SJCRH30 (cell line): Measurements from ENCODE around the gene GLIS1. TPM values are rescaled to one million over a fixed set of nuclear protein-coding genes. Genes with fewer than 3 reads are reported as not detected.

Experiments
- DNase-seq, 2 experiments: peaks; one replicate each; pipeline ENCODE4 v3.0.0-alpha.2; 2015 to 2020
- H3K27ac ChIP-seq: fragments of 250-450 bp; sonication (Bioruptor Pico); 2 replicates; pipeline ENCODE4 v1.5.1; 2020; ENCODE audit warnings: mild to moderate bottlenecking, moderate library complexity
- H3K27me3 ChIP-seq: fragments of 250-450 bp; sonication (Bioruptor Pico); 2 replicates; pipeline ENCODE4 v1.5.1; 2020; ENCODE audit warnings: mild to moderate bottlenecking, moderate library complexity
- H3K36me3 ChIP-seq: fragments of 250-450 bp; sonication (Bioruptor Pico); 2 replicates; pipeline ENCODE4 v1.5.1; 2020; ENCODE audit warnings: mild to moderate bottlenecking, moderate library complexity
- H3K4me1 ChIP-seq: fragments of 250-450 bp; sonication (Bioruptor Pico); 2 replicates; pipeline ENCODE4 v1.5.1; 2020; ENCODE audit warnings: mild to moderate bottlenecking, moderate library complexity
- H3K4me3 ChIP-seq: fragments of 250-450 bp; sonication (Bioruptor Pico); 2 replicates; pipeline ENCODE4 v1.5.1; 2020; ENCODE audit warnings: mild to moderate bottlenecking, moderate library complexity
- H3K9me3 ChIP-seq: fragments of 250-450 bp; sonication (Bioruptor Pico); replicated peaks from 2 replicates; pipeline ENCODE4 v1.5.1; 2020; ENCODE audit warnings: mild to moderate bottlenecking, moderate library complexity
- total RNA-seq: library from RNA; depleted of rRNA; stranded (reverse); fragments of >200 nt; shearing (Covaris generic); gene quantifications from 2 replicates; pipeline ENCODE4 v1.2.3, GENCODE V29; 2014; rRNA removed

The GLIS1 gene
- total RNA-seq, 1 experiment from 2014 or later: not detected

- no peak within 1 kb of the TSS for H3K4me3 ChIP-seq
Observed at GRCh38 chr1:53459321-53460175, 279.4 kb downstream of the GLIS1 start, which contains the start of gene DMRTB1. Gene DMRTB1 (plus strand): TSS chr1:53459399. CDS start chr1:53459454, 55 bp downstream.

GRCh38 chr1:53458634-53459033 lies 280.3 kb downstream of the GLIS1 start:
- H3K9me3 ChIP-seq: no peaks in the 10 kb centered on the region
- H3K4me3 ChIP-seq: no peak overlapping the region
- no peak overlapping the region for H3K27ac ChIP-seq
- DNase-seq: no peak
- H3K4me1 ChIP-seq: no peaks in the 10 kb centered on the region
- H3K36me3 ChIP-seq: no peaks in the 10 kb centered on the region
- H3K27me3 ChIP-seq: peaks cover 8% of the 10 kb centered on the region; the same call in 1 of the 2 replicates

More at GRCh38 chr1:53459321-53460175, 279.4 kb downstream of the GLIS1 start, which contains the start of gene DMRTB1:
- no peak within 1 kb of the TSS for H3K27ac ChIP-seq
- no peaks in the 10 kb centered on the region for H3K4me1 ChIP-seq
- DNase-seq: no peak
- H3K9me3 ChIP-seq: no peaks in the 10 kb centered on the region
- no peaks in the 10 kb centered on the region for H3K27me3 ChIP-seq
- H3K36me3 ChIP-seq: no peaks in the 10 kb centered on the region

Other genes starting within 250 kb of the GLIS1 start
- 96.4 and 107 TPM in 2 replicates for gene NDC1, start 99.1 kb upstream of the GLIS1 start, total RNA-seq
- 16.7 and 17.0 TPM in 2 replicates for gene YIPF1, start 150.6 kb upstream of the GLIS1 start, total RNA-seq
- gene DIO1, start 155.0 kb upstream of the GLIS1 start, total RNA-seq: not detected in 2 replicates
- gene IFT25, start 206.5 kb upstream of the GLIS1 start, total RNA-seq: 110 and 119 TPM in 2 replicates
- 48.4 and 50.7 TPM in 2 replicates for gene LRRC42, start 207.2 kb upstream of the GLIS1 start, total RNA-seq